ENCODE results near the gene HRH1. TPM values are rescaled to one million over a fixed set of nuclear protein-coding genes. Genes with fewer than 3 reads are reported as not detected.

The HRH1 gene
- total RNA-seq, 1 donor: 9.8 TPM

GRCh38 chr3:11235385-11235784 is 81.1 kb downstream of the HRH1 start:
- Histone ChIP-seq H3K27me3 (ENCODE audit: insufficient read depth, low read length) (no peaks in the 10 kb centered on the region), H3K4me3 (ENCODE audit: insufficient read depth, low read length) (no peak overlapping the region), H3K36me3 (ENCODE audit: insufficient read depth, low read length) (no peaks in the 10 kb centered on the region), H3K27ac (ENCODE audit: low read depth, low read length) (no peak overlapping the region), H3K9me3 (ENCODE audit: low read depth, low read length) (no peaks in the 10 kb centered on the region), H4K20me1 (ENCODE audit: insufficient read depth, low read length) (no peaks in the 10 kb centered on the region), H3K4me1 (ENCODE audit: insufficient read depth, low read length) (peaks cover 27% of the 10 kb centered on the region), H2AFZ (ENCODE audit: low read length) (no peak overlapping the region), H3K4me2 (ENCODE audit: insufficient read depth, low read length) (no peak overlapping the region), H3K79me2 (ENCODE audit: insufficient read depth, low read length) (peaks cover 36% of the 10 kb centered on the region)
- no peak for DNase-seq (ENCODE audit: insufficient read length, low spot score, missing footprints)
- TF ChIP-seq, protein P1, sequence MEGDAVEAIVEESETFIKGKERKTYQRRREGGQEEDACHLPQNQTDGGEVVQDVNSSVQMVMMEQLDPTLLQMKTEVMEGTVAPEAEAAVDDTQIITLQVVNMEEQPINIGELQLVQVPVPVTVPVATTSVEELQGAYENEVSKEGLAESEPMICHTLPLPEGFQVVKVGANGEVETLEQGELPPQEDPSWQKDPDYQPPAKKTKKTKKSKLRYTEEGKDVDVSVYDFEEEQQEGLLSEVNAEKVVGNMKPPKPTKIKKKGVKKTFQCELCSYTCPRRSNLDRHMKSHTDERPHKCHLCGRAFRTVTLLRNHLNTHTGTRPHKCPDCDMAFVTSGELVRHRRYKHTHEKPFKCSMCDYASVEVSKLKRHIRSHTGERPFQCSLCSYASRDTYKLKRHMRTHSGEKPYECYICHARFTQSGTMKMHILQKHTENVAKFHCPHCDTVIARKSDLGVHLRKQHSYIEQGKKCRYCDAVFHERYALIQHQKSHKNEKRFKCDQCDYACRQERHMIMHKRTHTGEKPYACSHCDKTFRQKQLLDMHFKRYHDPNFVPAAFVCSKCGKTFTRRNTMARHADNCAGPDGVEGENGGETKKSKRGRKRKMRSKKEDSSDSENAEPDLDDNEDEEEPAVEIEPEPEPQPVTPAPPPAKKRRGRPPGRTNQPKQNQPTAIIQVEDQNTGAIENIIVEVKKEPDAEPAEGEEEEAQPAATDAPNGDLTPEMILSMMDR (IDR thresholded peaks at IDR 0.05; ENCODE audit: extremely low read depth, low read depth, low read length): no peak

DNA sequence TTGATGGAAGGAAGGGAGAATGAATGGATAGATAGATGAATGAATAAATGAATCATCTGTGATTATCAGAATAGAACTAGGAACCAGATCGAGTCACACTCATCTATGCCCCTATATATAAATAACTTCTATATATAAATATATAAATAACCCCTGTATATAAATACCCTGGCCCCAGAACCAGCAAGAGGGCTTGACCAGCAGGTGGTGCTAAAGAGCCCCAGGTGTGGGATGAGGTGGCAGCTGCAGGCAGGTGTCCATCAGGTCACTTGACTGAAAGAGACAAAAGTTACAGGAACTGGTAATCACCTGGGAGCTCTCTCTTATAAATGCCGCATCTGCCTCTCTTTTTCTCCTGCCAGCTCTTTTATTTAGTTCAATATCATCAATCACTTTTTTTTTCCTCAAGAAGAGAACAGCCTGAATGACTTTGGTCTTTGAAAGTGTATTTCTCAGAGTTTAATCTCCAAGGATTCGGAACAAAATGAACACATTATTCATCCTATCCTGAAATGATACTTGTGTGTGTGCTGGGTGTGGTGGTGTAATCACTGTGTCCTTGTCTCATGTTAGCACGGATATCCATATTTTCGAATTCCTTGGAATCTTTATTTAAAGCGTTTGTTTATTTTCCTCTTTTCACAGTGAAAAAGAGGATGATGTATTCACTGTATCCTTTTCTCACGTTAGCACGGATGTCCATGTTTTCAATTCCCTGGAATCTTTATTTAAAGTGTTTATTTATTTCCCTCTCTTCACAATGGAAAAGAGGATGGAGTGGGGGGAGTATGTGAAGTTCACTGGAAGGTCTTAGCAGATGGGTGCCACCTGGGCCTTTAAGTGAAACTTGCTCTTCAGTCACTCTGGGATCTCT is 82.5 kb downstream of the HRH1 start:
- TF ChIP-seq, protein P1 (IDR thresholded peaks at IDR 0.05; ENCODE audit: extremely low read depth, low read depth, low read length): peak; percentile 72
- Histone ChIP-seq H3K4me3 (ENCODE audit: insufficient read depth, low read length) (no peak overlapping the region), H2AFZ (ENCODE audit: low read length) (no peak overlapping the region), H3K79me2 (ENCODE audit: insufficient read depth, low read length) (peaks cover 31% of the 10 kb centered on the region), H3K4me2 (ENCODE audit: insufficient read depth, low read length) (peak overlapping the region; percentile 32), H3K27ac (ENCODE audit: low read depth, low read length) (peak overlapping the region; percentile 95), H4K20me1 (ENCODE audit: insufficient read depth, low read length) (no peaks in the 10 kb centered on the region), H3K9me3 (ENCODE audit: low read depth, low read length) (no peaks in the 10 kb centered on the region), H3K27me3 (ENCODE audit: insufficient read depth, low read length) (no peaks in the 10 kb centered on the region), H3K4me1 (ENCODE audit: insufficient read depth, low read length) (peaks cover 27% of the 10 kb centered on the region), H3K36me3 (ENCODE audit: insufficient read depth, low read length) (no peaks in the 10 kb centered on the region)
- DNase-seq (ENCODE audit: insufficient read length, low spot score, missing footprints): no peak

GRCh38 chr3:11238060-11238459 is 83.8 kb downstream of the HRH1 start:
- Histone ChIP-seq H3K79me2 (ENCODE audit: insufficient read depth, low read length) (peaks cover 26% of the 10 kb centered on the region), H3K27me3 (ENCODE audit: insufficient read depth, low read length) (no peaks in the 10 kb centered on the region), H3K9me3 (ENCODE audit: low read depth, low read length) (no peaks in the 10 kb centered on the region), H3K27ac (ENCODE audit: low read depth, low read length) (peak overlapping the region; percentile 95), H3K36me3 (ENCODE audit: insufficient read depth, low read length) (no peaks in the 10 kb centered on the region), H4K20me1 (ENCODE audit: insufficient read depth, low read length) (no peaks in the 10 kb centered on the region), H3K4me2 (ENCODE audit: insufficient read depth, low read length) (peak overlapping the region; percentile 74), H2AFZ (ENCODE audit: low read length) (no peak overlapping the region), H3K4me1 (ENCODE audit: insufficient read depth, low read length) (peaks cover 27% of the 10 kb centered on the region), H3K4me3 (ENCODE audit: insufficient read depth, low read length) (peak overlapping the region; percentile 45)
- TF ChIP-seq, protein P1 (IDR thresholded peaks at IDR 0.05; ENCODE audit: extremely low read depth, low read depth, low read length): no peak
- peak; percentile 85 for DNase-seq (ENCODE audit: insufficient read length, low spot score, missing footprints)

GRCh38 chr3:11238880-11239279 is 84.6 kb downstream of the HRH1 start:
- H3K9me3 ChIP-seq (ENCODE audit: low read depth, low read length): no peaks in the 10 kb centered on the region
- H3K27ac ChIP-seq (ENCODE audit: low read depth, low read length): peak overlapping the region; percentile 95
- H3K79me2 ChIP-seq (ENCODE audit: insufficient read depth, low read length): peaks cover 26% of the 10 kb centered on the region
- peak overlapping the region; percentile 40 for H3K4me3 ChIP-seq (ENCODE audit: insufficient read depth, low read length)
- H3K4me1 ChIP-seq (ENCODE audit: insufficient read depth, low read length): peaks cover 27% of the 10 kb centered on the region
- peak overlapping the region; percentile 74 for H3K4me2 ChIP-seq (ENCODE audit: insufficient read depth, low read length)
- H4K20me1 ChIP-seq (ENCODE audit: insufficient read depth, low read length): no peaks in the 10 kb centered on the region
- no peak for DNase-seq (ENCODE audit: insufficient read length, low spot score, missing footprints)
- H3K36me3 ChIP-seq (ENCODE audit: insufficient read depth, low read length): no peaks in the 10 kb centered on the region
- H2AFZ ChIP-seq (ENCODE audit: low read length): no peak overlapping the region
- TF ChIP-seq, protein P1 (IDR thresholded peaks at IDR 0.05; ENCODE audit: extremely low read depth, low read depth, low read length): no peak
- no peaks in the 10 kb centered on the region for H3K27me3 ChIP-seq (ENCODE audit: insufficient read depth, low read length)

Data from osteoblast (primary cell).